Measurements from ENCODE around the gene BOK. TPM values are rescaled to one million over a fixed set of nuclear protein-coding genes. Genes with fewer than 3 reads are reported as not detected.
A peak's percentile ranks its signal among the peaks of the same experiment; 100 is the strongest.

BOK gene
- polyA plus RNA-seq, 1 experiment, result 42.9 TPM

- CTCF ChIA-PET, result no interaction called here
- H3K4me3 ChIP-seq (ENCODE audit: low read depth, low read length), result peak overlapping the region; percentile 50
- H3K36me3 ChIP-seq (ENCODE audit: control insufficient read depth, insufficient read depth, low read length), result no peaks in the 10 kb centered on the region; the same call in 1 of the 2 replicates
- POLR2A ChIA-PET, result no interaction called here
- no peak for DNase-seq (ENCODE audit: low read depth)
- H3K27me3 ChIP-seq (ENCODE audit: control insufficient read depth, insufficient read depth, low read length), result no peaks in the 10 kb centered on the region
- TF ChIP-seq, protein P1, sequence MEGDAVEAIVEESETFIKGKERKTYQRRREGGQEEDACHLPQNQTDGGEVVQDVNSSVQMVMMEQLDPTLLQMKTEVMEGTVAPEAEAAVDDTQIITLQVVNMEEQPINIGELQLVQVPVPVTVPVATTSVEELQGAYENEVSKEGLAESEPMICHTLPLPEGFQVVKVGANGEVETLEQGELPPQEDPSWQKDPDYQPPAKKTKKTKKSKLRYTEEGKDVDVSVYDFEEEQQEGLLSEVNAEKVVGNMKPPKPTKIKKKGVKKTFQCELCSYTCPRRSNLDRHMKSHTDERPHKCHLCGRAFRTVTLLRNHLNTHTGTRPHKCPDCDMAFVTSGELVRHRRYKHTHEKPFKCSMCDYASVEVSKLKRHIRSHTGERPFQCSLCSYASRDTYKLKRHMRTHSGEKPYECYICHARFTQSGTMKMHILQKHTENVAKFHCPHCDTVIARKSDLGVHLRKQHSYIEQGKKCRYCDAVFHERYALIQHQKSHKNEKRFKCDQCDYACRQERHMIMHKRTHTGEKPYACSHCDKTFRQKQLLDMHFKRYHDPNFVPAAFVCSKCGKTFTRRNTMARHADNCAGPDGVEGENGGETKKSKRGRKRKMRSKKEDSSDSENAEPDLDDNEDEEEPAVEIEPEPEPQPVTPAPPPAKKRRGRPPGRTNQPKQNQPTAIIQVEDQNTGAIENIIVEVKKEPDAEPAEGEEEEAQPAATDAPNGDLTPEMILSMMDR (IDR thresholded peaks at IDR 0.05; ENCODE audit: insufficient read depth, low read depth, low read length), result no peak
Observed at GRCh38 chr2:241540401-241540770, 18.2 kb upstream of the BOK start.

DNA sequence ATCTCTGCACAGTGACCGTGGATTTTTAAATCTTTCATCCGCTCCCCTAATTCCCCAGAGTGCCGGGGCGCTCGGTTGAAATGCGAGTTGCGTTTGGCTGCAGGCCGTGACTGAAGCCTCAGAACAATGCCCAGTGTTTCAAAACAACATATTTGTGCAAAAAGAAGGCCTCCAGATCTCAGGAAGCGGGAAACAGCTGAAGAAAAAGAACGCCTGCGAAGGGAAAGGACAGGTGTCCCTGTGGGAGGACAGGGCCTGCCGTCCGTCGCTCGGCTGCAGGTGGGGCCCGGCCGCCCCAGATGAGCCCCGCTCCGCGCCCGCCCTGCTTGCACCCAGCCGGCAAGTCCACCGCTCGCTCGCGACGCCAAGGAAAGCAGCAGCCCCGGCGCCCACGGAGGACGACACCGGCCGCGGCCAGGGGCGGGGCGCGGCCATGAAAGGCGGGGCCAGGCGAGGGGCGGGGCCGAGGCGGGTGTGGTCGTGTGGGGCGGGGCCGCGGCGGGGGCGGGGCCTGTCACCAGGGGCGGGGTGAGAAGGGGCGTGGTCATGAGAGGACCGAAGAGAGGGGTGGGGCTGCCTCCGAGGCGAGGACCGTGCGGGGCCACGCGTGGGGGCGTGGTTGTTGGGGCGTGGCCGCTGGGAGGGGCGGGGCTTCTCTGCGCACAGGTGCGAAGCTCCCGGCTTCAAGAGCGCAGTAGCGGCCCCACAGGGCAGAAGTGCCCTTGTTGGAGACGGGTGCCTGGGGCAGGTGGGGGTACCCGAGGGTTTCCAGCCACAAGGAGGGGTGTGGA is 17.6 kb upstream of the BOK start:
- CTCF ChIA-PET, result no interaction called here
- H3K36me3 ChIP-seq (ENCODE audit: control insufficient read depth, insufficient read depth, low read length), result no peaks in the 10 kb centered on the region; the same call in 1 of the 2 replicates

DNA sequence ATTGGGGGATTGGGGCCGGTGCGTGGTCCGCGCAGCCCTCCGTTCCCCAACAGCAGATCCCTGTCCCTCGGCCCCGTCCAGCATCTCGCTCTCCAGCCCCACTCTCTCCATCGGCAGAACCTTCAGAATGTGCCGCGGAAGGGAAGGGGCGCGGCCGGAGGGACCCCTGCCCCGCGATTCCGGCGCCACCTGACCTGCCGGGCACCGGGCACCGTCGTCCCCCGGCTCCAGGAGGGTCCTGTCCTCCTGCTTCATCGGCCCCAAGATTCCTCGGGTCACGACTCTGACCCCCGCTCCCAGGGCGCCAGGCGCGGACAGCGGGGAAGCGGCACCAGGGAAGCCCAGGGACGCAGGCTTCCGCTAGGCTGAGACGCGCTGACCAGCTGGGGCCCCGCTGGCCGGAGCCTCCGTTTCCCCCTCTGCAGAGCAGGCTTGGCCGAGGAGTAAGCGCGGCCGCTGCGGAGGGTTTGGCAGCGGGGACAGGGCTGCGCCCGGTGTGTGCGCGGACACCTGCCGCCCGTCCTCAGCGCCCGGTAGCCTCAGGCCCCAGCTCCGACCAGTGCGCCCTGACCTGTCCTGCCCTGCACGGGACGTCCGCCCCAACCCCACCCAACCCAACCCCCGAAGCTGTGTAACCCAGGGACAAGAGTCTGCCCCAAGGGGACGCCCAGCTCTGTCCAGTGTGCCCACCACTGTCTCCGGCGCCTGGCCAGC is 16.8 kb upstream of the BOK start:
- no peak for DNase-seq (ENCODE audit: low read depth)
- no peaks in the 10 kb centered on the region for H3K27me3 ChIP-seq (ENCODE audit: control insufficient read depth, insufficient read depth, low read length)
- H3K36me3 ChIP-seq (ENCODE audit: control insufficient read depth, insufficient read depth, low read length), result no peaks in the 10 kb centered on the region; the same call in 1 of the 2 replicates
- TF ChIP-seq, protein P1 (IDR thresholded peaks at IDR 0.05; ENCODE audit: insufficient read depth, low read depth, low read length), result no peak
- CTCF ChIA-PET, result no interaction called here
- H3K4me3 ChIP-seq (ENCODE audit: low read depth, low read length), result peak overlapping the region; percentile 37
- POLR2A ChIA-PET, result no interaction called here

More for the DNA sequence above, 17.6 kb upstream of the BOK start:
- TF ChIP-seq, protein P1 (IDR thresholded peaks at IDR 0.05; ENCODE audit: insufficient read depth, low read depth, low read length), result no peak
- no peak for DNase-seq (ENCODE audit: low read depth)
- POLR2A ChIA-PET, result no interaction called here
- Histone ChIP-seq H3K27me3 (ENCODE audit: control insufficient read depth, insufficient read depth, low read length) (no peaks in the 10 kb centered on the region), H3K4me3 (ENCODE audit: low read depth, low read length) (peak overlapping the region; percentile 50)

DNA sequence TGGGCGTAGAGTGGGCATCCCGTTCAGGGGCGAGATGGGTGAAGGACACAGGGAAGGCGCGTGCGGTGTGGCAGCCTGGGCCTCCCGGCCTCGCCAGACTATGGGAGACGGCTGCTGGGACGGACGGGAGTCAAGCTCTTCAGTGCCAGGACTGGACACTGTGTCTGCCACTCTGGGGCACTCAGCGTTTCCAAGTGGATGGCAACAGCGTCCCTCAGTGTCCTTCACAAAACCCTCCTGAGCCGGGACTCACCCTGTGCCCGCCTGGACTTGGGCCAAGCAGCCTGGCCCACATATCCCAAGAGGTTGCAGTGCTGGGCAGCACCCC is 16.3 kb upstream of the BOK start:
- no peak for DNase-seq (ENCODE audit: low read depth)
- CTCF ChIA-PET, result no interaction called here

GRCh38 chr2:241545106-241545505 is 13.4 kb upstream of the BOK start:
- TF ChIP-seq, protein P1 (IDR thresholded peaks at IDR 0.05; ENCODE audit: insufficient read depth, low read depth, low read length), result no peak
- no peaks in the 10 kb centered on the region for H3K27me3 ChIP-seq (ENCODE audit: control insufficient read depth, insufficient read depth, low read length)
- CTCF ChIA-PET, result no interaction called here
- H3K4me3 ChIP-seq (ENCODE audit: low read depth, low read length), result no peak overlapping the region
- H3K36me3 ChIP-seq (ENCODE audit: control insufficient read depth, insufficient read depth, low read length), result no peaks in the 10 kb centered on the region; the same call in 1 of the 2 replicates
- POLR2A ChIA-PET, result no interaction called here
- no peak for DNase-seq (ENCODE audit: low read depth)

More for the DNA sequence above, 16.3 kb upstream of the BOK start:
- no peaks in the 10 kb centered on the region for H3K27me3 ChIP-seq (ENCODE audit: control insufficient read depth, insufficient read depth, low read length)
- no peaks in the 10 kb centered on the region; the same call in 1 of the 2 replicates for H3K36me3 ChIP-seq (ENCODE audit: control insufficient read depth, insufficient read depth, low read length)
- H3K4me3 ChIP-seq (ENCODE audit: low read depth, low read length), result no peak overlapping the region
- TF ChIP-seq, protein P1 (IDR thresholded peaks at IDR 0.05; ENCODE audit: insufficient read depth, low read depth, low read length), result no peak
- POLR2A ChIA-PET, result no interaction called here

Data from BJ (cell line).